HG02588 (cell line): Measurements from ENCODE around the gene PNPLA5.

Experiments used
- ATAC-seq: cut with Tn5 transposase; IDR thresholded peaks from one replicate; pipeline ENCODE4 v1.9.1; 2021; ENCODE audit warnings: mild to moderate bottlenecking, moderate library complexity; ENCODE audit not compliant: unreplicated experiment

The PNPLA5 gene

GRCh38 chr22:43855431-43855830 lies 36.4 kb downstream of the PNPLA5 start:
- no peak for ATAC-seq

DNA sequence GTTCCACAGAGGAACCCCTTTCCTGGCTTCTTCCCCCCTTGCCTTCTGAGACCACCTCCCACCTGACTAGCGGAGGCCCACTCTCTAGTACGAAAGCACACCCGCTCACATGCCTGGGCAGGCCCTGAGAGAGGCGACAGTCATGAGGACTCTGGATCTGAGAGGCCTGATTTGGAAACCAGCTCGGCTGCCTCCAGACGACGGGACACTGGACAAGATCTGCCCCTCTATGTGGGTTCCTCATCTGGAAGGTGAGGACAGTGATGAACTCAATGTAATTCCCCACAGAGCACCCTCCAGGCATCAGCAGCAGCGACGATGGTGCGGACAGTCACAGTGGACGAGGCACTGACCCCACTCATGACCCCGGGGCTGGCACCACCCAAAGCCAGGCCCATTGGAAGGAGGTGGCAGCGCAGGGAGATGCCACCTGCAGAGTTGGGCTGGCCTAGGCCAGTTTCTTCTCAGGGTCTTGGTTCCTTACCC lies 37.0 kb downstream of the PNPLA5 start:
- ATAC-seq: no peak

DNA sequence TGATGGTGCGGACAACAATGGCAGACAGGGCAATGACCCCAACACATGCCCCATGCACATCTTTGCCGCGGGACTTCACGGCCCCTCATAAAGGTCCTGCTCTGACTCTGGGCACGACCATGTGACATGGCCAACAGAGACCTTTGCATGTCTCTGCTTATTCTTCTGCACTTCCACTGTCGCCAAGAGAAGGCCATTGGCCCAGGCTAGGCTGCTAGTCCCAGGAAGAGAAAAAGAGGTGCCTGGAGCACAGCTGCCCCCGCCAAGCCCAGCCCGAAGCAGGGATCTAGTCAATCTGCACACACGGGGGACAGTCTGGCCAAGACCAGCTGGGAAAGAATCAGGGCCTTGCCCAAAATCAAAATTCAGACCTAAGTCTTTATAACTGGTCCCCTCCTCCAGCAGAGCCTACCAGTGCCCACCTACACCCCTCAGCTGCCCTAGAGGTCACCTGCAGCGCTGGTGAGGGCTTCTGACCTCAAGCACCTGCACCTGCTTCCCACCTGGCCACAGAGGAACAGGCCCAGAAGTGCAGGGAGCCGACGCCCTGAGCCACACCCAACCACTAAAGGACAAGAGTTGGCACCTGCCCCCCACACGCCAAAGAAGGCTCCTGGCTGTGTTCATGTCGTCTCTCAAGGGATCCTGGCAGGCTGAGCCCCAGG lies 37.6 kb downstream of the PNPLA5 start:
- no peak for ATAC-seq

DNA sequence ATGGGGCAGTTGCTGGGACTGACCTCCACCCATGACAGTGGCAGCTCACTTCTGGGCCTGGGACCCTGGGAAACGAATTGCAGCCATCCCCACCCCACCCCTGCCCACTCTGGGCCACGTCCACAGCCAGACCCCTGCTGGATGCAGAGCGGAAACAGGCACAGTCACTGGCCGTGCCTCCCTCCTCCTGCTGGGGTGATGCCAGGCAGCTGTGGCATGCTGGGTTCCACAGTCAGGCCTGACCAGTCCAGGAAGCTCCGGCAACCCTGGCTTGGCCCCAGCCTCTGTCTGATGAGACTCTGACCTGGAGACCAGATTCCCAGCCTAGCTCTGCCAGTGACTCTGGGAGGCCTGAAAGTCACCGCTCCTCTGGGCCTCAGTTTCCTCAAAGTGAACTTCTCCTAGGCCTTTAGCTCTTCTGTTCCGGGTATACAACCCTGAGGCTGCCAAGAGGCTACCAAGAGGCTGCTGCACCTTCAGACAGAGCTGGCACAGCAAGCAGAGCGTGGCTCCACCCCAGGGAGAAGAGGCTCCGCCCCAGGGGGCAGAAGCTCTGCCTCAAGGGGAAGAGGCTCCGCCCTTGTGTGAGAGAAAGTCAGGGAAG lies 38.4 kb downstream of the PNPLA5 start:
- no peak for ATAC-seq

DNA sequence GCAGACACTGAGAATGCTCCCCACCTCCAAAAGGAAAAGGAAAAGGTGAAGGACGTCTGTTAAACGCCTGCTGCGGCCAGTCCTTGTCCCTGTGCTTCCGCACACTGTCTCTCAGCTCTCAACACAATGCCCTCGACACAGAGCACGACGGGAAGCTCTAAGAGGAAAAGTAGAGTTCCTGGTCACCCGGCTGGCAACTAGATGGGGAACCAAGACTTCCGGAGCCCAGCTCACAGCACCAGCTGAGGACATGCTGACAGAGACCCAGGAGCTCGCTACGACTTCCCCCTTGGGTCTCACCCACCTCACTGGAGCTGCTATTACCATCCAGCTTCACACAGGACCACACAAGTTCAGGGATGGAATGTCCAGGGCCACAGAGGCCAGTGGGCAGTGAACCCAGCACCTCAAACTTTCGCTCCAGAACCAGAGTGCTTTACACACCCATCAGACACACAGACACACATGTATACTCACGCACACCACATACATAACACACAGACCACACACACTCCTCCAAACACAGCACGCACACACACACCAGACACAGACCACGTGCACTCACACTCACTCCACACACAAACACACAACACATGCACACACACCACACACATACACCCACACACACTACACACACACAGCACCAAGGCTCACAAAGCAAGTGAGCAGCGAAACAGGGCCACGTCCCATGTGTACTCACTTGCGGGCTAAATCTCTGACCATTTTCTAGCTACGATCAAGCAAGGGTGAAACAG lies 39.1 kb downstream of the PNPLA5 start:
- no peak for ATAC-seq

DNA sequence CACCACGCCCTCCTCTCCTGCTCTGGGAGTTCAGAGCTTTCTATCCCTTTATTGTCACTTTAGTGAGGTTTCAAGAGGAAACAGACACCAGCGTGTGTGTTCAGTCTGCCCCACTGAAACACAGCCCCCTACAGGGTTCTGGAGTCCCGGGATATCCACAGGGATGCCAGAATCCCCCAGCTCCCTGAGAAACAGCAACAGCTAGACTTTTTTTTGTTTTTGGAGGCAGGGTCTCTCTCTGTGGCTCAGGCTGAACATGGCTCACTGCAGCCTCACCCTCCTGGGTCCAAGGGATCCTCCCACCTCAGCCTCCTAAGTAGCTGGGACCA lies 39.9 kb downstream of the PNPLA5 start:
- no peak for ATAC-seq

- ATAC-seq: no peak
These were observed 40.5 kb downstream of the PNPLA5 start for GRCh38 chr22:43851058-43851978.

DNA sequence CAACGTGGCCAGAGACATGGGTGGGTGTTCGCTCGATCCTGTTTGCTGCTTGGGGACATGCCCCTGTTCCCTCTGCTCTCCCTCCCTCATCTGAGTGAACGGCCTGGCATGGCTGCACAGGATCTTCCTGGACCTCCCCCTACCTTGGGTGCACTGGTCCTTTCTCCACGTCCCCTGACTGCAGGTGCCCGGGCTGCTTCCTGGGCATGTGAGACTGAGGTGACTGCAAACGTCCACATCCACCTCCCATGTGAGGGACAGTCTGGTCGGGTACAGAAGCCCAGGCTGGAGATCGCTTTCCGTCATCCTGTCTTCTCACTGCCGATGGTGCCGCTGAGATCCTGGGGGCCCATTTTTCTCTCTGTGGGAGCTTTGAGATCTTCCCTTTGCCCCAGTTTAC lies 41.3 kb downstream of the PNPLA5 start:
- no peak for ATAC-seq

- no peak for ATAC-seq
These were observed 42.1 kb downstream of the PNPLA5 start for GRCh38 chr22:43849731-43850130.

GRCh38 chr22:43848366-43849171 lies 43.2 kb downstream of the PNPLA5 start:
- ATAC-seq: no peak

DNA sequence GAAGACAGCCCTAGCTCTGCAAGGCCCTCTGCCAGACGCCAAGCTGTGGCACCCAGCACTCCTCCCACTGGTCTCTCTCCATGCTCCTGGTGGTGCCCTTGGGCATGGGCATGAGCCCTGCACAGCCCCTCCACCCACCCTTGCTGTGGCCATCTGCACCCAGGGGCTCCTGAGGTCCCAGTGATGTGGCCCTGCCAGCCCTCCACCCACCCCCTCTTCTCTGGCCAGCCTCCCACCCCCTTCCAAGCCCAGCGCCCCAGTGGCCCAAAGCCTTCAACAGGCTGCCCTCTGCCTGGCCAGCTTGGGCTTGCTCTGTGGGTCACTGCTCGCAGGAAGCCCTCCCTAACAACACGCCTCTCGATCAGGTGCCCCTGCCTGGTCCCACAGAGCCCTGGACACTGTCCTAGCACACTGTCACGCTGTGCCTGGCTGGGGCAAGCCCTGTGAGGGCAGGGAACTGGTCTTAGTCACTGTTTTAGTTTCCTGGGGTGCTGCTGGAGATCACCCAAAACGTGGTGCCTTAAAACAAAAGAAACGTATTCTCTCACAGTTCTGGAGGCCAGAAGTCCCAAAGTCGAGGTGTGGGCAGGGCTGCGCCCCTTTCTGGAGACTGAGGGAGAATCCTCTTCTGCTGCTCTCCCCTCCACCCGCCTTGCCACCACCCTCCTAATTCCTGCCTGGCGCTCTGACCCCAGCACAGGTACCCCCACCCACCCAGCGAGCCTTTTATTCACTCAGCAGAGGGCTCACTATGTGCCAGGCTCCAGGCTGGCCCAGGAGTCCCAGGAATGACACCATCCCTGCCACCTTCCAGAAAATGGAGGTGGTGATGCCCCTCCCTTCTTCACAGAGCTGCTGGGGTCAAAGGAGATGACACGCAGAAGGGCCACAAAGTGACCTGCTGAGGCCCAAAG lies 44.2 kb downstream of the PNPLA5 start:
- no peak for ATAC-seq

- ATAC-seq: no peak
These were observed 44.8 kb downstream of the PNPLA5 start for GRCh38 chr22:43846966-43847365.

- no peak for ATAC-seq
These were observed 45.8 kb downstream of the PNPLA5 start for GRCh38 chr22:43845981-43846380.

GRCh38 chr22:43844560-43845545 lies 47.0 kb downstream of the PNPLA5 start:
- ATAC-seq: no peak

DNA sequence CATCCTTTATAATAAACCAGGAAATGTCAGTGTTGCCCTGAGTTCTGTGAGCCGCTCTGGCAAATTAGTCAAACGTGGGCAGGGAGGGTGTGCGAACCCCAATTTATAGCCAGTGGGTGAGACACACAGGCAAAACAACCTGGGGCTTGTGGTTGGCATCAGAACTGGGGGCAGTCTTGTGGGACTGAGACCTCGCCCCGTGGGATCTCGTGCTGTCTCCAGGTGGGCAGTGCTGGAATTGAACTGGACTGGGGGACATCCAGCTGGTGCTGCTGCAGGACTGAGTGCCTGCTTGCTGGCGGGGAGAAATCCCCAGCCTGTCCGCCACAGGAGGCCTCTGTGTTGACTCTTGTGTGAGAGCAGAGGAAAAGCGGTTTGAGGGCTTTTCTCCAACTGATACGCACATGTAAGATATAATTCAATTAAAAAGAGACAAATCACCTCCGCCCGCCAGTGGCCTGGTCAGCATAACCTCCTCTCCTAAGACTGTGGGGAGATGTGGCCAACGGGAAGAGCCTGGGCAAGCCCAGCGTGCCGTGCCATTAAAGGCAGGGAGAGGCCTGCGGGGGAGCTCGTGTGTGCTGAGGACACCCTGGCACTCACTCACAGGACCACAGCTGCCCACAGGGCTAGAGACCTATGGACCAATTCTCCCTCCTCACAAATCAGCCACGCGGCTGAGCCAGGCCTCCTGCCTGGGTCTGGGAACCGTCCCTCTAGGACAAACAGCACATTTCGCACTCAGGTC lies 47.9 kb downstream of the PNPLA5 start:
- no peak for ATAC-seq

- ATAC-seq: no peak
These were observed 50.1 kb downstream of the PNPLA5 start for GRCh38 chr22:43841742-43842141.

DNA sequence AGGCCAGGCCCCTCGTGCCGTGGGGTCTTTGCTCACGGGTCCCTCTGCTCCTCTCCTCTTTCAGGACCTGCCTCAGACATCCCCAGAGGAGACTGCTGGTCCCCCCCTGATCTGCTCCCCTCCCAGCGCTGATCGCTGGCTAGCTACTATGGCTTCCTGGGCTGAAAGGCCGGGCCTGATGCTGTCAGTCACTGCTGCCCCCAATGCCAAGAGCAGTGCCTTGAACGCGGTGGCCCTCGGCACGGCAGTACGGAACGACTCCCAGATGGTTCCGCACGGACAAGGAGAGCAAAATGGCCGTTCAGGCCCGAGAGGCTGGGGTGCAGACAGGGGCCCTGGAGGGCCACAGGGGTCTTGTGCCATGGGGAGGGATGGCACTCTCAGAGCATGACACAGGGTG lies 51.0 kb downstream of the PNPLA5 start:
- ATAC-seq: no peak
